HEK293 (cell line): ENCODE measurements around the gene KCNJ14.
A peak's percentile ranks its signal among the peaks of the same experiment; 100 is the strongest.

Experiments
- CTCF ChIA-PET: fragments of 350-600 bp; formaldehyde crosslinking; extraction: SDS; loops from one replicate; lab custom pipeline; 2021; ENCODE audit warnings: antibody characterized with exemption; lab: Yijun Ruan, JAX
- POLR2A ChIA-PET: fragments of 300-600 bp; formaldehyde crosslinking; extraction: SDS; loops from one replicate; lab custom pipeline; 2020; ENCODE audit warnings: antibody characterized with exemption, inconsistent platforms; lab: Yijun Ruan, JAX
- H3K27ac ChIP-seq: fragments of 200-500 bp; sonication (Bioruptor generic); 2 replicates; pipeline ENCODE4 v1.5.1; 2014; ENCODE audit warnings: low read depth, low read length, control low read depth, inconsistent platforms; ENCODE audit errors: extremely low read depth
- H3K36me3 ChIP-seq, 2 experiments: fragments of 200-500 bp in 1 of 2; sonication (Bioruptor generic) in 1 of 2; 1 replicate in 1 of 2; 2 replicates in 1 of 2; pipeline ENCODE4 v1.5.1; 2014 to 2017; ENCODE audit warnings: inconsistent platforms in 2 of 2, low read length in 2 of 2; ENCODE audit not compliant: control insufficient read depth in 2 of 2, insufficient read depth in 1 of 2
- H3K4me1 ChIP-seq: fragments of 200-500 bp; sonication (Bioruptor generic); 2 replicates; pipeline ENCODE4 v1.5.1; 2014; ENCODE audit warnings: mild to moderate bottlenecking, low read length, inconsistent platforms; ENCODE audit not compliant: control insufficient read depth, insufficient read depth
- H3K4me3 ChIP-seq: 2 replicates; pipeline ENCODE4 v1.5.1; 2011; ENCODE audit warnings: low read depth, mild to moderate bottlenecking, control low read depth, low read length, moderate library complexity
- H3K9me3 ChIP-seq: fragments of 200-500 bp; sonication (Bioruptor generic); 2 replicates; pipeline ENCODE4 v1.5.1; 2014; ENCODE audit warnings: low read depth, low read length, inconsistent platforms; ENCODE audit not compliant: control insufficient read depth, insufficient read depth
- BCL11A ChIP-seq: fragments of 450-650 bp; formaldehyde crosslinking; IDR thresholded peaks from 2 replicates; pipeline ENCODE4 v1.5.1; 2016; ENCODE audit warnings: low read depth, missing biosample characterization, missing genetic modification characterization
- BCL11B ChIP-seq: fragments of 450-650 bp; formaldehyde crosslinking; IDR thresholded peaks from 2 replicates; pipeline ENCODE4 v1.5.1; 2016; ENCODE audit warnings: low read depth, missing biosample characterization, missing genetic modification characterization
- HOXA7 ChIP-seq: sonication (generic); formaldehyde crosslinking; IDR thresholded peaks from 2 replicates; pipeline ENCODE4 v1.8.1; 2022; ENCODE audit warnings: missing genetic modification reagents, borderline replicate concordance
- HOXD13 ChIP-seq: sonication (generic); formaldehyde crosslinking; IDR thresholded peaks from 2 replicates; pipeline ENCODE4 v1.8.0; 2022; ENCODE audit warnings: missing genetic modification reagents, borderline replicate concordance
- MZF1 ChIP-seq: fragments of 450-650 bp; formaldehyde crosslinking; IDR thresholded peaks from 2 replicates; pipeline ENCODE4 v1.5.1; 2017; ENCODE audit warnings: missing biosample characterization, missing genetic modification characterization, borderline replicate concordance
- SP2 ChIP-seq: fragments of 450-650 bp; formaldehyde crosslinking; IDR thresholded peaks from 2 replicates; pipeline ENCODE4 v1.5.1; 2016; ENCODE audit warnings: missing biosample characterization, missing genetic modification characterization
- YY2 ChIP-seq: fragments of 450-650 bp; formaldehyde crosslinking; IDR thresholded peaks from 2 replicates; pipeline ENCODE4 v1.5.1; 2016; ENCODE audit warnings: missing biosample characterization, missing genetic modification characterization
- ZBTB44 ChIP-seq: fragments of 450-650 bp; IDR thresholded peaks from 2 replicates; pipeline ENCODE4 v1.5.1; 2018; ENCODE audit warnings: missing biosample characterization, mild to moderate bottlenecking, missing genetic modification characterization
- ZBTB6 ChIP-seq: fragments of 450-650 bp; formaldehyde crosslinking; IDR thresholded peaks from 2 replicates; pipeline ENCODE4 v1.5.1; 2017; ENCODE audit warnings: missing biosample characterization, missing genetic modification characterization
- ZEB2 ChIP-seq: fragments of 450-650 bp; formaldehyde crosslinking; IDR thresholded peaks from 2 replicates; pipeline ENCODE4 v1.5.1; 2016; ENCODE audit warnings: missing biosample characterization, missing genetic modification characterization
- ZNF16 ChIP-seq: fragments of 450-650 bp; formaldehyde crosslinking; IDR thresholded peaks from 2 replicates; pipeline ENCODE4 v1.5.1; 2016; ENCODE audit warnings: low read depth, missing biosample characterization, missing genetic modification characterization
- ZNF223 ChIP-seq: fragments of 450-650 bp; formaldehyde crosslinking; IDR thresholded peaks from 2 replicates; pipeline ENCODE4 v1.5.1; 2016; ENCODE audit warnings: missing biosample characterization, missing genetic modification characterization
- ZNF266 ChIP-seq: fragments of 450-650 bp; formaldehyde crosslinking; IDR thresholded peaks from 2 replicates; pipeline ENCODE4 v1.5.1; 2016; ENCODE audit warnings: missing biosample characterization, missing genetic modification characterization, low read depth
- ZNF501 ChIP-seq: fragments of 450-650 bp; formaldehyde crosslinking; IDR thresholded peaks from 2 replicates; pipeline ENCODE4 v1.5.1; 2016; ENCODE audit warnings: missing biosample characterization, missing genetic modification characterization
- ZNF548 ChIP-seq: fragments of 450-650 bp; formaldehyde crosslinking; IDR thresholded peaks from 2 replicates; pipeline ENCODE4 v1.5.1; 2016; ENCODE audit warnings: missing biosample characterization, missing genetic modification characterization
- ZNF677 ChIP-seq: fragments of 450-650 bp; IDR thresholded peaks from 2 replicates; pipeline ENCODE4 v1.5.0; 2018; ENCODE audit warnings: missing biosample characterization, mild to moderate bottlenecking, missing genetic modification characterization, moderate library complexity

The KCNJ14 gene

GRCh38 chr19:48507911-48508439 lies 52.6 kb downstream of the KCNJ14 start:
- peak; percentile 93 for TF ChIP-seq ZNF16
- no peak for TF ChIP-seq HOXD13
- TF ChIP-seq ZNF677, result no peak
- TF ChIP-seq, all 188 proteins: peak for 1
- Histone ChIP-seq H3K4me1 (no peaks in the 10 kb centered on the region), H3K27ac (no peak overlapping the region), H3K36me3 (no peaks in the 10 kb centered on the region), H3K9me3 (no peaks in the 10 kb centered on the region), H3K4me3 (no peak overlapping the region)
- CTCF ChIA-PET, result interaction anchor here (0.7 to 8.2 kb wide), 9 partner anchors 17 to 397 kb away, joined by 3 to 272 read pairs (median 4); partner anchors contain the start of genes RPL18 and SPHK2
- POLR2A ChIA-PET, result interaction anchor here (0.9 to 1.7 kb wide), 3 partner anchors 15 to 111 kb away, joined by 3 to 5 read pairs (median 4); partner anchors contain the start of gene RPL18

GRCh38 chr19:48508729-48509411 lies 53.5 kb downstream of the KCNJ14 start:
- TF ChIP-seq ZBTB44 (tag by site-specific recombination), result no peak
- no peak for TF ChIP-seq MZF1 (tag by site-specific recombination)
- TF ChIP-seq ZNF548 (tag by site-specific recombination), result no peak
- TF ChIP-seq ZNF501, result no peak
- TF ChIP-seq ZNF266 (tag by site-specific recombination), result no peak
- no peak for TF ChIP-seq BCL11B
- TF ChIP-seq HOXA7, result no peak
- no peak for TF ChIP-seq BCL11A
- no peak for TF ChIP-seq YY2
- no peak for TF ChIP-seq ZNF223
- no peak for TF ChIP-seq ZBTB6 (tag by site-specific recombination)
- ChIA-PET POLR2A (interaction anchor here (0.6 to 1.7 kb wide), 4 partner anchors 16 to 232 kb away, joined by 3 to 5 read pairs (median 4); partner anchors contain the start of gene RPL18), CTCF (interaction anchor here (0.5 to 8.2 kb wide), 5 partner anchors 18 to 154 kb away, joined by 3 to 272 read pairs (median 5); no protein-coding TSS in a partner anchor)
- Histone ChIP-seq H3K9me3 (no peaks in the 10 kb centered on the region), H3K36me3 (no peaks in the 10 kb centered on the region), H3K4me1 (no peaks in the 10 kb centered on the region), H3K27ac (no peak overlapping the region), H3K4me3 (no peak overlapping the region)

GRCh38 chr19:48509467-48510194 lies 54.3 kb downstream of the KCNJ14 start:
- ChIA-PET POLR2A (interaction anchor here (0.5 to 1.7 kb wide), 2 partner anchors 14 to 16 kb away, joined by 3 to 5 read pairs; no protein-coding TSS in a partner anchor), CTCF (interaction anchor here (0.5 to 8.2 kb wide), 2 partner anchors 75 to 98 kb away, joined by 5 to 272 read pairs; no protein-coding TSS in a partner anchor)
- H3K4me1 ChIP-seq, result no peaks in the 10 kb centered on the region
- H3K9me3 ChIP-seq, result no peaks in the 10 kb centered on the region
- peak; percentile 58 for TF ChIP-seq SP2 (tag by site-specific recombination)
- TF ChIP-seq ZEB2, result no peak
- H3K4me3 ChIP-seq, result no peak overlapping the region
- no peaks in the 10 kb centered on the region for H3K36me3 ChIP-seq
- no peak overlapping the region for H3K27ac ChIP-seq
